Keratinocyte (primary cell): ENCODE results near the gene OS9. TPM values are rescaled to one million over a fixed set of nuclear protein-coding genes. Genes with fewer than 3 reads are reported as not detected.
"Not testable (repeated sequence)": the region's sequence is repeated elsewhere in the genome, so short reads cannot be mapped to it uniquely, and the experiment has no call there.

Experiments used
- DNase-seq: peaks from one replicate; pipeline ENCODE4 v3.0.0-alpha.2; 2011; ENCODE audit warnings: low read depth, missing footprints, low spot score
- FAIRE-seq: peaks from 2 replicates; lab custom pipeline; 2011; peaks lifted over from hg19 to GRCh38; lab: Jason Lieb, UNC
- H2AFZ ChIP-seq: 2 replicates; pipeline ENCODE4 v1.6.0; 2012; ENCODE audit warnings: low read length, control low read depth, inconsistent platforms; ENCODE audit not compliant: control insufficient read depth
- H3K27ac ChIP-seq: 2 replicates; pipeline ENCODE4 v1.5.1; 2011; ENCODE audit warnings: low read length; ENCODE audit not compliant: control insufficient read depth, insufficient read depth
- H3K27me3 ChIP-seq: 3 replicates; pipeline ENCODE4 v1.6.0; 2011; ENCODE audit warnings: low read length; ENCODE audit not compliant: control insufficient read depth, insufficient read depth; ENCODE audit errors: extremely low read depth
- H3K36me3 ChIP-seq, 2 experiments: 2 replicates in 1 of 2; 3 replicates in 1 of 2; pipeline ENCODE4 v1.5.1; 2011; ENCODE audit warnings: low read length in 2 of 2, mild to moderate bottlenecking in 1 of 2; ENCODE audit not compliant: control insufficient read depth in 2 of 2, insufficient read depth in 2 of 2; ENCODE audit errors: extremely low read depth in 1 of 2
- H3K4me1 ChIP-seq: 3 replicates; pipeline ENCODE4 v1.5.1; 2011; ENCODE audit warnings: low read length; ENCODE audit not compliant: control insufficient read depth, insufficient read depth; ENCODE audit errors: extremely low read depth
- H3K4me2 ChIP-seq: 3 replicates; pipeline ENCODE4 v1.6.0; 2011; ENCODE audit warnings: low read depth, low read length; ENCODE audit not compliant: control insufficient read depth, insufficient read depth; ENCODE audit errors: extremely low read depth
- H3K4me3 ChIP-seq, 3 experiments: fragments of 200-600 bp in 1 of 3; sonication (generic) in 1 of 3; 2 replicates in 2 of 3; 3 replicates in 1 of 3; pipeline ENCODE4 v1.5.1; 2011 to 2016; ENCODE audit warnings: low read length in 3 of 3, mild to moderate bottlenecking in 3 of 3, control low read depth in 2 of 3, inconsistent platforms in 1 of 3, low read depth in 1 of 3, mixed read lengths in 1 of 3, mixed run types in 1 of 3, moderate library complexity in 1 of 3; ENCODE audit not compliant: control insufficient read depth in 2 of 3, insufficient read depth in 2 of 3; ENCODE audit errors: extremely low read depth in 1 of 3
- H3K79me2 ChIP-seq: 2 replicates; pipeline ENCODE4 v1.6.0; 2012; ENCODE audit warnings: low read length; ENCODE audit not compliant: control insufficient read depth, insufficient read depth
- H3K9ac ChIP-seq: 3 replicates; pipeline ENCODE4 v1.6.0; 2011; ENCODE audit warnings: low read length; ENCODE audit not compliant: control insufficient read depth, insufficient read depth; ENCODE audit errors: extremely low read depth
- H3K9me1 ChIP-seq: 3 replicates; pipeline ENCODE4 v1.6.0; 2011; ENCODE audit warnings: low read length; ENCODE audit not compliant: control insufficient read depth, insufficient read depth; ENCODE audit errors: extremely low read depth
- H3K9me3 ChIP-seq: 2 replicates; pipeline ENCODE4 v1.5.1; 2012; ENCODE audit warnings: low read depth, low read length; ENCODE audit not compliant: control insufficient read depth
- H4K20me1 ChIP-seq: 3 replicates; pipeline ENCODE4 v1.6.0; 2011; ENCODE audit warnings: low read length; ENCODE audit not compliant: control insufficient read depth, insufficient read depth; ENCODE audit errors: extremely low read depth
- CTCF ChIP-seq, 3 experiments: IDR thresholded peaks in 1 of 3; conservative IDR thresholded peaks in 1 of 3; optimal IDR thresholded peaks in 1 of 3; 2 replicates in 2 of 3; 3 replicates in 1 of 3; pipeline versions ENCODE3 to v1.5.1; 2011; ENCODE audit warnings: low read length in 3 of 3, mild to moderate bottlenecking in 3 of 3, moderate library complexity in 2 of 3, control low read depth in 1 of 3, inconsistent platforms in 1 of 3; ENCODE audit not compliant: insufficient read depth in 2 of 3; ENCODE audit errors: extremely low read depth in 1 of 3
- EZH2 ChIP-seq: IDR thresholded peaks from one replicate; pipeline ENCODE4 v1.6.1; 2012; ENCODE audit warnings: inconsistent platforms, mild to moderate bottlenecking, low read length, moderate library complexity
- dilution Hi-C: fragments of 300-500 bp; cut with MboI; formaldehyde crosslinking; loops from one replicate; pipeline ENCODE4 v1.7.0; 2020; ENCODE audit warnings: low sequenced_read_pairs; ENCODE audit not compliant: extremely low pct_ligation_motif_present
- polyA plus RNA-seq, 5 experiments: library from polyadenylated mRNA; depleted of rRNA in 3 of 5; stranded (reverse) in 3 of 5; stranded (forward) in 1 of 5; unstranded in 1 of 5; fragments of >200 nt; gene quantifications; 1 replicate in 1 of 5; 2 replicates in 3 of 5; 3 replicates in 1 of 5; pipeline versions ENCODE4 v1.2.1 to v1.2.3, GENCODE V29; 2011 to 2012; ENCODE audit warnings: missing spikeins in 2 of 5, low read depth in 1 of 5, low replicate concordance in 1 of 5

Gene OS9
- polyA plus RNA-seq, 1 donor (not counting 4 experiments of a cell fraction or from before 2014, with no cell fraction given): 82.2 TPM

- Histone ChIP-seq H3K36me3 (no peaks in the 10 kb centered on the region), H3K27ac (no peak overlapping the region), H2AFZ (no peak overlapping the region), H3K27me3 (no peaks in the 10 kb centered on the region), H3K4me3 (no peak overlapping the region), H3K4me1 (no peaks in the 10 kb centered on the region), H3K4me2 (no peak overlapping the region), H3K9ac (no peak overlapping the region), H3K9me3 (no peaks in the 10 kb centered on the region), H4K20me1 (no peaks in the 10 kb centered on the region), H3K79me2 (no peaks in the 10 kb centered on the region), H3K9me1 (no peaks in the 10 kb centered on the region)
- dilution Hi-C loops: no loop called here
- DNase-seq: no peak
- TF ChIP-seq EZH2 (no peak), CTCF (optimal IDR thresholded peaks at IDR 0.05 in 1 of 3, IDR thresholded peaks at IDR 0.05 in 1 of 3, conservative IDR thresholded peaks at IDR 0.05 in 1 of 3; ENCODE audit: extremely low read depth in 1 of 3, insufficient read depth in 2 of 3, low read length in 3 of 3) (no peak)
- FAIRE-seq: no peak
Measured at GRCh38 chr12:57661376-57661775, 32.6 kb upstream of the OS9 start.

GRCh38 chr12:57665066-57665820 is 28.7 kb upstream of the OS9 start:
- H4K20me1 ChIP-seq, dilution Hi-C loops: not testable (repeated sequence)

GRCh38 chr12:57666897-57667296 is 27.0 kb upstream of the OS9 start:
- TF ChIP-seq EZH2 (no peak), CTCF (optimal IDR thresholded peaks at IDR 0.05 in 1 of 3, IDR thresholded peaks at IDR 0.05 in 1 of 3, conservative IDR thresholded peaks at IDR 0.05 in 1 of 3; ENCODE audit: extremely low read depth in 1 of 3, insufficient read depth in 2 of 3, low read length in 3 of 3) (no peak)
- H3K27me3 ChIP-seq: no peaks in the 10 kb centered on the region
- no peak overlapping the region for H2AFZ ChIP-seq
- no peak for FAIRE-seq
- DNase-seq: no peak
- H3K4me1 ChIP-seq: no peaks in the 10 kb centered on the region
- H3K9me1 ChIP-seq: no peaks in the 10 kb centered on the region
- no peak overlapping the region for H3K4me3 ChIP-seq
- H3K9ac ChIP-seq: no peak overlapping the region
- H3K4me2 ChIP-seq: no peak overlapping the region
- no peak overlapping the region for H3K27ac ChIP-seq
- dilution Hi-C loops: no loop called here
- no peaks in the 10 kb centered on the region for H3K36me3 ChIP-seq
- H4K20me1 ChIP-seq: no peaks in the 10 kb centered on the region
- no peaks in the 10 kb centered on the region for H3K79me2 ChIP-seq
- no peaks in the 10 kb centered on the region for H3K9me3 ChIP-seq

More at GRCh38 chr12:57665066-57665820, 28.7 kb upstream of the OS9 start:
- H3K9me3 ChIP-seq, DNase-seq, FAIRE-seq, H3K27ac ChIP-seq, H3K27me3 ChIP-seq, H3K36me3 ChIP-seq, H3K4me3 ChIP-seq, H3K4me2 ChIP-seq, H2AFZ ChIP-seq, H3K4me1 ChIP-seq, H3K9ac ChIP-seq, H3K9me1 ChIP-seq, H3K79me2 ChIP-seq: not testable (repeated sequence)

- not testable (repeated sequence) for H3K9me3 ChIP-seq, H3K36me3 ChIP-seq
Measured at GRCh38 chr12:57669691-57670090, 24.2 kb upstream of the OS9 start.

More at GRCh38 chr12:57669691-57670090, 24.2 kb upstream of the OS9 start:
- H3K27ac ChIP-seq, H2AFZ ChIP-seq, H3K4me2 ChIP-seq, FAIRE-seq, H3K4me1 ChIP-seq, dilution Hi-C loops, H3K9me1 ChIP-seq, H3K79me2 ChIP-seq, H3K4me3 ChIP-seq, H3K27me3 ChIP-seq, H4K20me1 ChIP-seq, H3K9ac ChIP-seq, DNase-seq: not testable (repeated sequence)
